ENCODE results near the gene WNT2B. TPM values are rescaled to one million over a fixed set of nuclear protein-coding genes. Genes with fewer than 3 reads are reported as not detected.

Gene WNT2B
- total RNA-seq, 2 donors from 2014 or later, result 0.51 to 0.57 TPM

- H3K36me3 Mint-ChIP-seq (ENCODE audit: low read depth), result peaks cover 3% of the 10 kb centered on the region
- H3K27me3 ChIP-seq (ENCODE audit: control insufficient read depth, insufficient read depth, low read length, poor library complexity, severe bottlenecking), result no peaks in the 10 kb centered on the region
- TF ChIP-seq CTCF (conservative IDR thresholded peaks at IDR 0.05), result no peak
- peaks cover 4% of the 10 kb centered on the region for H3K36me3 ChIP-seq (ENCODE audit: control insufficient read depth, insufficient read depth, low read length)
- no peaks in the 10 kb centered on the region for H3K4me1 ChIP-seq (ENCODE audit: control insufficient read depth, insufficient read depth, low read length)
- no peaks in the 10 kb centered on the region for H3K9me3 Mint-ChIP-seq
- H3K9ac ChIP-seq (ENCODE audit: extremely low read depth, low read length, poor library complexity, severe bottlenecking), result no peak overlapping the region
- H3K9me3 ChIP-seq (ENCODE audit: control insufficient read depth, low read length), result no peaks in the 10 kb centered on the region
- peaks cover 16% of the 10 kb centered on the region for H3K4me1 Mint-ChIP-seq
- H3K4me3 ChIP-seq (ENCODE audit: low read length), result no peak overlapping the region
- 92 to 100% methylated on average over 1 to 2 of the region's 2 CpGs for WGBS, 2 experiments (ENCODE audit: insufficient coverage in 1 of 2, insufficient read length in 1 of 2)
- H3K27me3 Mint-ChIP-seq (ENCODE audit: insufficient read depth), result peaks cover 10% of the 10 kb centered on the region
- H3K27ac Mint-ChIP-seq, result no peak overlapping the region
- no peak for DNase-seq
- H3K4me3 Mint-ChIP-seq, result no peak overlapping the region
- H3K27ac ChIP-seq (ENCODE audit: low read depth, low read length), result no peak overlapping the region
These were observed 9.4 kb downstream of the WNT2B start for GRCh38 chr1:112518186-112518585.

- Histone ChIP-seq H3K4me1 (ENCODE audit: control insufficient read depth, insufficient read depth, low read length) (peaks cover 3% of the 10 kb centered on the region), H3K36me3 (ENCODE audit: control insufficient read depth, insufficient read depth, low read length) (peaks cover 6% of the 10 kb centered on the region), H3K9ac (ENCODE audit: extremely low read depth, low read length, poor library complexity, severe bottlenecking) (no peak overlapping the region), H3K9me3 (ENCODE audit: control insufficient read depth, low read length) (no peaks in the 10 kb centered on the region), H3K27ac (ENCODE audit: low read depth, low read length) (no peak overlapping the region), H3K4me3 (ENCODE audit: low read length) (no peak overlapping the region), H3K27me3 (ENCODE audit: control insufficient read depth, insufficient read depth, low read length, poor library complexity, severe bottlenecking) (no peaks in the 10 kb centered on the region)
- no peak for DNase-seq
- no peak for TF ChIP-seq CTCF (conservative IDR thresholded peaks at IDR 0.05)
- H3K27me3 Mint-ChIP-seq (ENCODE audit: insufficient read depth), result peaks cover 3% of the 10 kb centered on the region
- WGBS, 2 experiments (ENCODE audit: insufficient coverage in 1 of 2, insufficient read length in 1 of 2), result 88 to 89% methylated on average over 7 to 9 of the region's 9 CpGs
- H3K4me3 Mint-ChIP-seq, result no peak overlapping the region
- peaks cover 3% of the 10 kb centered on the region for H3K36me3 Mint-ChIP-seq (ENCODE audit: low read depth)
- H3K27ac Mint-ChIP-seq, result no peak overlapping the region
- no peaks in the 10 kb centered on the region for H3K9me3 Mint-ChIP-seq
- peaks cover 34% of the 10 kb centered on the region for H3K4me1 Mint-ChIP-seq
These were observed 11.4 kb downstream of the WNT2B start for GRCh38 chr1:112520166-112520565.

DNA sequence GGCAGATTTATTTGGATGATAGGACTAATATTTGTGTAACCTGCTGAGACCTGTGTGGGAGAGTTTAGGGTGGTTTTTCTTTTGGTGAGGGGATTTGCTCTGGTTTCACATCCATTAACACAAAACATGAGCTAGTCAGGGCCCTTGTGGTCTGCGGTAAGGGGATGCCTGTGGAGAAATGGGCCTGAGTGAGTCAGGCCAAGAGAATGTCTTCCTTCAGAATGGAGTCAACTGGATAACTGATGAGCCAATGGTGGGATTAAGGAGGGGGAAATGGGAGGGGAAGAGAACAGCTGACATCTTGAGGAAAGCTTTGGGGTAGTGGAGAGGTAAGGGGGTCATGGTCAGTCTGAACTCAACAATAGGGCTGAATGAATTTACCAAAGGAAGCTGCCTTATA lies 13.9 kb downstream of the WNT2B start:
- Mint-ChIP-seq H3K36me3 (ENCODE audit: low read depth) (peaks cover 3% of the 10 kb centered on the region), H3K27me3 (ENCODE audit: insufficient read depth) (no peaks in the 10 kb centered on the region), H3K9me3 (no peaks in the 10 kb centered on the region), H3K4me3 (no peak overlapping the region), H3K27ac (peak overlapping the region; percentile 72), H3K4me1 (peaks cover 41% of the 10 kb centered on the region)
- H3K4me1 ChIP-seq (ENCODE audit: control insufficient read depth, insufficient read depth, low read length), result peaks cover 3% of the 10 kb centered on the region
- no peaks in the 10 kb centered on the region for H3K27me3 ChIP-seq (ENCODE audit: control insufficient read depth, insufficient read depth, low read length, poor library complexity, severe bottlenecking)
- peak; percentile 77 for DNase-seq
- TF ChIP-seq CTCF (conservative IDR thresholded peaks at IDR 0.05), result no peak
- H3K36me3 ChIP-seq (ENCODE audit: control insufficient read depth, insufficient read depth, low read length), result peaks cover 13% of the 10 kb centered on the region
- no peak overlapping the region for H3K9ac ChIP-seq (ENCODE audit: extremely low read depth, low read length, poor library complexity, severe bottlenecking)
- H3K9me3 ChIP-seq (ENCODE audit: control insufficient read depth, low read length), result no peaks in the 10 kb centered on the region
- H3K27ac ChIP-seq (ENCODE audit: low read depth, low read length), result no peak overlapping the region
- no peak overlapping the region for H3K4me3 ChIP-seq (ENCODE audit: low read length)
- WGBS, 2 experiments (ENCODE audit: insufficient coverage in 1 of 2, insufficient read length in 1 of 2), result 91% methylated on average over 1 of the region's 1 CpG; no CpG with 5 or more reads in 1 of the 2 experiments
